Karpas-422 (cell line): Measurements from ENCODE around the gene HAUS8. TPM values are rescaled to one million over a fixed set of nuclear protein-coding genes. Genes with fewer than 3 reads are reported as not detected.

Source experiments
- DNase-seq: peaks from one replicate; pipeline ENCODE4 v3.0.0-alpha.2; 2015
- H2AFZ ChIP-seq: fragments of 200-600 bp; sonication (generic); 2 replicates; pipeline ENCODE4 v1.6.1; 2014; ENCODE audit warnings: antibody characterized with exemption, low read length, mixed read lengths
- H3K27ac ChIP-seq: fragments of 200-600 bp; sonication (generic); 2 replicates; pipeline ENCODE4 v1.5.1; 2014; ENCODE audit warnings: mild to moderate bottlenecking, low read length, moderate library complexity
- H3K27me3 ChIP-seq: fragments of 200-600 bp; sonication (generic); 2 replicates; pipeline ENCODE4 v1.6.1; 2014; ENCODE audit warnings: low read length, mixed read lengths
- H3K36me3 ChIP-seq: fragments of 200-600 bp; sonication (generic); 2 replicates; pipeline ENCODE4 v1.6.1; 2014; ENCODE audit warnings: low read length, mixed read lengths; ENCODE audit not compliant: insufficient read depth
- H3K4me1 ChIP-seq: fragments of 200-600 bp; sonication (generic); 2 replicates; pipeline ENCODE4 v1.6.1; 2014; ENCODE audit warnings: mild to moderate bottlenecking, low read length, mixed read lengths
- H3K4me2 ChIP-seq: fragments of 200-600 bp; sonication (generic); 2 replicates; pipeline ENCODE4 v1.6.1; 2014; ENCODE audit warnings: low read length, low read depth, mild to moderate bottlenecking; ENCODE audit not compliant: poor library complexity, severe bottlenecking
- H3K4me3 ChIP-seq: fragments of 200-600 bp; sonication (generic); 2 replicates; pipeline ENCODE4 v1.5.1; 2014; ENCODE audit warnings: mild to moderate bottlenecking, antibody characterized with exemption, low read length, mixed read lengths
- H3K79me2 ChIP-seq: fragments of 200-600 bp; sonication (generic); 2 replicates; pipeline ENCODE4 v1.6.1; 2014; ENCODE audit warnings: mild to moderate bottlenecking, low read length, mixed read lengths
- H3K9ac ChIP-seq: fragments of 200-600 bp; sonication (generic); 2 replicates; pipeline ENCODE4 v1.6.0; 2014; ENCODE audit warnings: low read length
- H3K9me2 ChIP-seq: fragments of 200-600 bp; sonication (generic), shearing (Covaris generic); replicated peaks from 2 replicates; pipeline ENCODE4 v1.6.0; 2014; ENCODE audit warnings: mild to moderate bottlenecking, low read length, moderate library complexity; ENCODE audit not compliant: insufficient read depth
- H3K9me3 ChIP-seq: fragments of 300-700, 200-600 bp; sonication (generic); 2 replicates; pipeline ENCODE4 v1.6.1; 2014; ENCODE audit warnings: low read length, mixed read lengths
- H4K20me1 ChIP-seq: fragments of 200-600 bp; sonication (generic); 2 replicates; pipeline ENCODE4 v1.6.1; 2014; ENCODE audit warnings: mild to moderate bottlenecking, antibody characterized with exemption, low read length, low read depth; ENCODE audit not compliant: insufficient read depth
- total RNA-seq: library from RNA; depleted of rRNA; stranded (reverse); fragments of >200 nt; shearing (Covaris generic); gene quantifications from 2 replicates; pipeline ENCODE4 v1.2.3, GENCODE V29; 2014; ENCODE audit warnings: low replicate concordance; rRNA removed

The HAUS8 gene
- total RNA-seq, 1 experiment from 2014 or later = 17.6 TPM

DNA sequence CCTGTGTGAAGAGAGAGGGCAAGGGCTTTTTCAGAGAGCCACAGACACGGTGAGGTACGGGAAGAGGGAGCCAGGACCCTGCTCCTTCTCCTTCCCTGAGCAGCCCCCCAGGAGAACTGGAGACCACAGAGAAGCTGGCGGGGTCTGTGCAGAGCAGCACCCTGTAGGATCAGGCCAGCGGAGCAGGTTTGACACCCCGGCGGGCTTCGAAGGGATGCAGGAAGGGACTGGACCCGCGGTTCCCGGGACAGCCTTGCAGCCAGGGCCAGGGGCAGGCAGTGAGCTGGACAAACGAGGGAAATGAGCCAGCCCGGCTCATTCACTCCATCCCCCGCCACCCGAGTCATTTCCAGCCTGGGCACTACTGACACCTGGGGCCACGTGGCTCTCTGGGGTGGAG, 70.9 kb downstream of the HAUS8 start:
- no peak for DNase-seq
- H4K20me1 ChIP-seq = no peaks in the 10 kb centered on the region
- H3K4me2 ChIP-seq = no peak overlapping the region
- no peak overlapping the region for H2AFZ ChIP-seq
- no peaks in the 10 kb centered on the region for H3K9me3 ChIP-seq
- H3K27me3 ChIP-seq = no peaks in the 10 kb centered on the region
- no peaks in the 10 kb centered on the region for H3K4me1 ChIP-seq
- no peaks in the 10 kb centered on the region for H3K9me2 ChIP-seq
- no peaks in the 10 kb centered on the region for H3K36me3 ChIP-seq
- no peaks in the 10 kb centered on the region for H3K79me2 ChIP-seq
- H3K27ac ChIP-seq = no peak overlapping the region
- no peak overlapping the region for H3K9ac ChIP-seq
- H3K4me3 ChIP-seq = no peak overlapping the region

DNA sequence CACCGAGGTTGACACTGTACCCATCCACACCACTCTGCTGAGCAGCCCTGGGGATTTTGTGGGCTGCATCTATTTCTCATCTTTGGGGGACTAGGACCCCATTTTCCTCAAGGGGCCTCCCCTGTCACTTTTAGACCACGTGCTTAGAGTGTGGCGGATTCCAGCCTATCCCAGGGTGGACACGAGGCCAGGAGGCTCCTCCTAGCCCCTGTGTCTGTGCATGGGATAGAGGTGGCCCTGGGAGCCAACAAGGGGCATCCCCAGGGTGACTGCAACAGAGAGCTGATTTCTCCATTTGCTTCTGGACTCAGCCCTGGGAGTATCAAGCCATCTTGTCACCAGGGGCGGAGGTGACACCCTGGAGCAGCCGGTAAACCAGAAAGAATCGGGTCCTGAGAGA, 72.8 kb downstream of the HAUS8 start:
- Histone ChIP-seq H3K4me2 (no peak overlapping the region), H3K79me2 (no peaks in the 10 kb centered on the region), H3K4me1 (no peaks in the 10 kb centered on the region), H3K36me3 (no peaks in the 10 kb centered on the region), H4K20me1 (no peaks in the 10 kb centered on the region), H3K9ac (no peak overlapping the region), H3K27me3 (no peaks in the 10 kb centered on the region), H3K27ac (no peak overlapping the region), H3K9me2 (no peaks in the 10 kb centered on the region), H3K4me3 (no peak overlapping the region), H2AFZ (no peak overlapping the region), H3K9me3 (no peaks in the 10 kb centered on the region)
- DNase-seq = no peak

DNA sequence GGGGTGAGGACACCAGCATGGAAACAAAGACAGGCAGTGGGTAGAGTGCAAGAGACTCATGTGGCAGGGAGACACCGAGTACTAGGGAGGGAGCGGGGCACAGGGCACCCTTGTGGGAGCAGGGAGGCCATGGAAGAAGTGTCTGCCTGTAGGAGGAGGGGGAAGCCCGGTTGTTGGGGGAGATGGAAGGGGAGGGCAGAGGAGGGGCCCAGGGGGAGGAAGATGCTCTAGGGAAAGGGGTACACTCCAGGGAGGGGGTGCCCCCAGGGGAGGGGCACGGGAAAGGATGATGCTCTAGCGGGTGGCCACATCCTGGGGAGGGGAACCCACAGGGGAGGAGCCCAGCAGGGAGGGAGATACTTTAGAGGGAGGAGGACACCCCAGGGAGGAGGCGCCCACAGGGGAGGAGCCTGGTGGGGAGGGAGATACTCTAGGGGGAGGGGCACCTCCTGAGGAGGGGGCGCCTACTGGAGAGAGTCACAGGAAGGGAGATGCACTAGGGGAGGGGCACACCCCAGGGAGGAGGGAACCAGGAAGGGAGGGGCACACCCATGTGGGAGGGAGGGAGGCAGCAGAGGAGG, 73.6 kb downstream of the HAUS8 start:
- H3K27ac ChIP-seq = no peak overlapping the region
- H2AFZ ChIP-seq = no peak overlapping the region
- H3K9me2 ChIP-seq = no peaks in the 10 kb centered on the region
- H3K4me2 ChIP-seq = no peak overlapping the region
- DNase-seq = no peak
- no peaks in the 10 kb centered on the region for H3K27me3 ChIP-seq
- H3K79me2 ChIP-seq = no peaks in the 10 kb centered on the region
- H3K9ac ChIP-seq = no peak overlapping the region
- no peak overlapping the region for H3K4me3 ChIP-seq
- no peaks in the 10 kb centered on the region for H3K36me3 ChIP-seq
- H3K9me3 ChIP-seq = no peaks in the 10 kb centered on the region
- no peaks in the 10 kb centered on the region for H4K20me1 ChIP-seq
- no peaks in the 10 kb centered on the region for H3K4me1 ChIP-seq

Other genes with a start within 250 kb of the HAUS8 start
- gene SIN3B, start 246.1 kb downstream of the HAUS8 start, total RNA-seq = 19.4 and 29.2 TPM in 2 replicates
- not detected in 2 replicates for gene F2RL3, start 186.5 kb downstream of the HAUS8 start, total RNA-seq
- gene CPAMD8, start 48.6 kb downstream of the HAUS8 start, total RNA-seq = not detected in 2 replicates
- 80.1 and 114 TPM in 2 replicates for gene MYO9B, start 325 bp upstream of the HAUS8 start, total RNA-seq
- gene USE1, start 139.9 kb upstream of the HAUS8 start, total RNA-seq = 34.0 and 39.8 TPM in 2 replicates
- gene OCEL1, start 150.8 kb upstream of the HAUS8 start, total RNA-seq = 6.2 and 13.0 TPM in 2 replicates
- gene NR2F6, start 170.5 kb upstream of the HAUS8 start, total RNA-seq = 8.6 and 20.3 TPM in 2 replicates
- 0.25 TPM in 1 of 2 replicates, not detected in the other for gene USHBP1, start 189.3 kb upstream of the HAUS8 start, total RNA-seq
- 83.9 and 84.7 TPM in 2 replicates for gene BABAM1, start 192.0 kb upstream of the HAUS8 start, total RNA-seq
- 19.6 and 29.4 TPM in 2 replicates for gene ANKLE1, start 206.4 kb upstream of the HAUS8 start, total RNA-seq
- 0.37 and 2.0 TPM in 2 replicates for gene ABHD8, start 228.0 kb upstream of the HAUS8 start, total RNA-seq
- gene MRPL34, start 230.4 kb upstream of the HAUS8 start, total RNA-seq = 34.0 and 68.6 TPM in 2 replicates
- gene DDA1, start 234.1 kb upstream of the HAUS8 start, total RNA-seq = 24.4 and 33.0 TPM in 2 replicates